Measurements from ENCODE around the gene SFMBT1. TPM values are rescaled to one million over a fixed set of nuclear protein-coding genes. Genes with fewer than 3 reads are reported as not detected.

The SFMBT1 gene
- total RNA-seq, 1 experiment from 2014 or later = 14.3 TPM

- DNase-seq = no peak
- H4K20me1 ChIP-seq (ENCODE audit: insufficient read depth) = no peaks in the 10 kb centered on the region
- no peaks in the 10 kb centered on the region for H3K36me3 ChIP-seq (ENCODE audit: low read depth)
- intact Hi-C loops (cut with micrococcal nuclease; ENCODE audit: unreplicated experiment) = no loop called here
- no peaks in the 10 kb centered on the region for H3K9me3 ChIP-seq (ENCODE audit: insufficient read depth, low read depth)
- CTCF ChIA-PET = no interaction called here
- POLR2A ChIA-PET (ENCODE audit: unreplicated experiment) = interaction anchor here (0.6 kb wide), 1 partner anchor 1731 kb away, joined by 3 read pairs; no protein-coding TSS in a partner anchor
- H3K79me2 ChIP-seq (ENCODE audit: low read depth) = no peaks in the 10 kb centered on the region
- no peak overlapping the region for H3K4me2 ChIP-seq
- no TSS peak for BruUV-seq (replicated peaks)
- H3K27me3 ChIP-seq (ENCODE audit: insufficient read depth, low read depth) = no peaks in the 10 kb centered on the region
- H3K9me2 ChIP-seq (ENCODE audit: insufficient read depth) = no peaks in the 10 kb centered on the region
- H3K27ac ChIP-seq = no peak overlapping the region
- H3F3A ChIP-seq (ENCODE audit: insufficient read depth, low read depth) = no peaks in the 10 kb centered on the region
- TF ChIP-seq CTCF (conservative IDR thresholded peaks at IDR 0.05) (no peak), EZH2 (IDR thresholded peaks at IDR 0.05; ENCODE audit: low read depth) (no peak)
- no peak overlapping the region for H2AFZ ChIP-seq
- H3K4me3 ChIP-seq = no peak overlapping the region
- H3K4me1 ChIP-seq (replicated peaks; ENCODE audit: insufficient read depth) = no peaks in the 10 kb centered on the region
These were observed 170.8 kb downstream of the SFMBT1 start for GRCh38 chr3:52874864-52875587.

- no TSS peak for BruUV-seq (replicated peaks)
- no peaks in the 10 kb centered on the region for H3K79me2 ChIP-seq (ENCODE audit: low read depth)
- no peaks in the 10 kb centered on the region for H3K4me1 ChIP-seq (replicated peaks; ENCODE audit: insufficient read depth)
- no peaks in the 10 kb centered on the region for H3K9me3 ChIP-seq (ENCODE audit: insufficient read depth, low read depth)
- ChIA-PET POLR2A (ENCODE audit: unreplicated experiment) (no interaction called here), CTCF (no interaction called here)
- no peak overlapping the region for H3K4me2 ChIP-seq
- no peaks in the 10 kb centered on the region for H3K27me3 ChIP-seq (ENCODE audit: insufficient read depth, low read depth)
- H3K36me3 ChIP-seq (ENCODE audit: low read depth) = no peaks in the 10 kb centered on the region
- H3K9me2 ChIP-seq (ENCODE audit: insufficient read depth) = no peaks in the 10 kb centered on the region
- DNase-seq = no peak
- H2AFZ ChIP-seq = no peak overlapping the region
- no peak overlapping the region for H3K27ac ChIP-seq
- H3F3A ChIP-seq (ENCODE audit: insufficient read depth, low read depth) = no peaks in the 10 kb centered on the region
- no peak for TF ChIP-seq CTCF (conservative IDR thresholded peaks at IDR 0.05)
- TF ChIP-seq EZH2 (IDR thresholded peaks at IDR 0.05; ENCODE audit: low read depth) = no peak
- no peaks in the 10 kb centered on the region for H4K20me1 ChIP-seq (ENCODE audit: insufficient read depth)
- no peak overlapping the region for H3K4me3 ChIP-seq
- intact Hi-C loops (cut with micrococcal nuclease; ENCODE audit: unreplicated experiment) = no loop called here
These were observed 171.6 kb downstream of the SFMBT1 start for GRCh38 chr3:52874160-52874701.

- Histone ChIP-seq H3K4me3 (no peak overlapping the region), H3K36me3 (ENCODE audit: low read depth) (no peaks in the 10 kb centered on the region), H3K9me2 (ENCODE audit: insufficient read depth) (no peaks in the 10 kb centered on the region), H3K27ac (no peak overlapping the region), H3K9me3 (ENCODE audit: insufficient read depth, low read depth) (no peaks in the 10 kb centered on the region), H3K4me2 (no peak overlapping the region), H2AFZ (no peak overlapping the region), H3F3A (ENCODE audit: insufficient read depth, low read depth) (no peaks in the 10 kb centered on the region), H3K4me1 (replicated peaks; ENCODE audit: insufficient read depth) (no peaks in the 10 kb centered on the region), H3K79me2 (ENCODE audit: low read depth) (no peaks in the 10 kb centered on the region), H4K20me1 (ENCODE audit: insufficient read depth) (no peaks in the 10 kb centered on the region), H3K27me3 (ENCODE audit: insufficient read depth, low read depth) (no peaks in the 10 kb centered on the region)
- no peak for TF ChIP-seq CTCF (conservative IDR thresholded peaks at IDR 0.05)
- TF ChIP-seq EZH2 (IDR thresholded peaks at IDR 0.05; ENCODE audit: low read depth) = no peak
- intact Hi-C loops (cut with micrococcal nuclease; ENCODE audit: unreplicated experiment) = no loop called here
- no TSS peak for BruUV-seq (replicated peaks)
- ChIA-PET CTCF (no interaction called here), POLR2A (ENCODE audit: unreplicated experiment) (no interaction called here)
- DNase-seq = no peak
These were observed 172.3 kb downstream of the SFMBT1 start for GRCh38 chr3:52873433-52874159.

All from PC-9 (cell line).